HG03571 (cell line): ENCODE measurements around the gene RGS4.

Experiments
- ATAC-seq: cut with Tn5 transposase; IDR thresholded peaks from one replicate; pipeline ENCODE4 v1.9.1; 2021; ENCODE audit not compliant: unreplicated experiment

Gene RGS4

GRCh38 chr1:163094589-163094988 is 25.4 kb downstream of the RGS4 start:
- no peak for ATAC-seq

DNA sequence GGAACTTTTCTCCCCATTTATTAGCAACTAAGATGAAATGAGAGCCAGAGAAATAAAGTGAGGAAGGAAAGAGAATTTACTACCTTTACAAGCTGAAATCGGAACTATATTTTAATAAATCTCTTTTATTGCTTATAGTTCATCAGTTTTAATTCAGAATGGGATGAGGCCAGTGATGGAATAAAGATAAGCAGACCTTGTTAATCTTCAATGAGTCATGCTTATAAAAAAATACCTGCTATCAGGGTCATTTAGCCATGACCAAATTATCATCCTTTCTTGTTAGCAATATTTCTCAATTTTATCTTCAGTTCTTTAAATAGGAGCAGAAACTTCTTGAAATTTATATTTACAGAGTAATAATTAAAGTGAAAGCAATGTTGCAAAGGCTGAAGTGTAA is 26.1 kb downstream of the RGS4 start:
- ATAC-seq, result no peak

GRCh38 chr1:163102590-163102989 is 33.4 kb downstream of the RGS4 start:
- ATAC-seq, result no peak

GRCh38 chr1:163104385-163105099 is 35.4 kb downstream of the RGS4 start:
- no peak for ATAC-seq

DNA sequence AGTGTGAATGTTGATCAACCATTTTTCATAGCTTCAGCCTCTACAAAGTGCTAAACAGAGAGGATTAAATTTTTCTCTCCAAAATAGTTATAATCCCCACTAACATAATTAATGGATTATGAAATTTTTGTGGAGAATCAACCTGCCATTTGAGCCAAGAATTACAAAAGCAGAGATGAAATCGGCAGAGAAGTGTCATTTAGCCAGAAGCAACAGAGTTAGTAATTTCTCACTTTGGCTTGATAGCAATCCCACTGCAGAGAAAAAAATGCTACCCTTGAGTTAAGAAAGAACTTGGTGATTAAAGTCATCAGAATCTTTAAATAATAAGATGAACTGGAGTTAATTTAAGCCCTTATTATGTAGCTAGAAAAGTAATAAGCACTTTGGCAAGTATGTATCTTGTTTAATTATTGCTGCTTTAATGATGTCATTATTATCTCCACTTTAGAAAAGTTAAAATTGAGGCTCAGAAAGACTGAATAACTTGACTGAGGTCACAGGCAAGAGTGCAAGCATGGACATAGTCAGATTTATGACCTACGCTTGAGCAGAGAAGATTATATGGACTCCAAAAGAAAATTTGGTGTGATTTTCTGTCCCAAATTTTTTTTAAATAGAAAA is 37.3 kb downstream of the RGS4 start:
- ATAC-seq, result no peak

DNA sequence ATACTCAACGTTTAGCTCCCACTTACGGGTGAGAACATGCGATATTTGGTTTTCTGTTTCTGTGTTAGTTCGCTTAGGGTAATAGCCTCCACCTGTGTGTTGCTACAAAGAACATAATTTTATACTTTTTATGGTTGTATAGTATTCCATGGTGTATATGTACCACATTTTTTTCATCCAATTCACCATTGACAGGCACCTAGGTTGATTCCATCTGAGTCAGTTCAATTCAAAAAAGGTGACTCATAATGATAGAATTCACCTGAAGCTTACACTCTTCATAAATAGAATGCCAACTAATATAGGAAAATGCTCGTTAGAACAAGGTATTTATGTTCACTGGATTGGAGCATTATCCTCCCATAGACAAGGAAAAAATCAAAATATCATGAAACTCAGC is 38.5 kb downstream of the RGS4 start:
- no peak for ATAC-seq

GRCh38 chr1:163115887-163116286 is 46.7 kb downstream of the RGS4 start:
- ATAC-seq, result no peak

- ATAC-seq, result no peak
These were observed 50.5 kb downstream of the RGS4 start for GRCh38 chr1:163119707-163120106.

DNA sequence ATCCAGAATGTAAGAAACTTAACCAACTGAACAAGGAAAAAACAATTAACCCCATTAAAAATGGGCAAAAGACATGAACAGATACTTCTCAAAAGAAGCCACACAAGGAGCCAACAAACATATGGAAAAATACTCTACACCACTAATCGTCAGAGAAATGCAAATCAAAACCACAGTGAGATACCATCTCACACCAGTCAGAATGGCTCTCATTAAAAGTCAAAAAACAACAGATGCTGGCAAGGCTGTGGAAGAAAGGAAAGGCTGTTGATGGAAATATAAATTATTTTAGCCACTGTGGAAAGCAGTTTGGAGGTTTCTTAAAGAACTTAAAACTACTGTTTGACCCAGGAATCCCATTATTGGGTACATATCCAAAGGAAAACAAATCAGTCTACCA is 51.2 kb downstream of the RGS4 start:
- ATAC-seq, result no peak

- no peak for ATAC-seq
These were observed 55.7 kb downstream of the RGS4 start for GRCh38 chr1:163124812-163125211.
